Inflammatory macrophage (primary cell): ENCODE measurements around the gene TGFB2.

Source experiments
- DNase-seq, 2 donors: peaks; one replicate each; pipeline ENCODE4 v3.0.0-alpha.2; 2020 to 2022

Gene TGFB2

DNA sequence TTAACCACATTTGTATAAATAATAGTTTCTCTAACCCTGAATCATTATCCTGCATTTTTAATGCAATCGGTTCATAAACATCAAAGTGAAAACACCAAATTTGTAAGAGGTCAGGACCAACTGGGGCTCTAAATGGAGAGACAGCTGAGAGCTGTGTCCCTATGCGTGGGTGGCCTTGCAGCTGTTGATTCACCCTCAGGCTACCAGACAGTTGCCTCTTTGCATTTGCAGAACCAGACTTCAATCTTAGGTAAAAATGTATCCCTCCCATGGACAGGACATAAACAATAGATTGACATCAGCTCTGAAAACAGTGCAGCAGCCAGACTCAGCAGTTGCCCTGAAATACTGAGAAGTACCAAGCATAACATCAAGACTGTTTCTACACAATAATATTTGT is 8.8 kb upstream of the TGFB2 start:
- peak in 1 of 2 donors; percentile 47 for DNase-seq

DNA sequence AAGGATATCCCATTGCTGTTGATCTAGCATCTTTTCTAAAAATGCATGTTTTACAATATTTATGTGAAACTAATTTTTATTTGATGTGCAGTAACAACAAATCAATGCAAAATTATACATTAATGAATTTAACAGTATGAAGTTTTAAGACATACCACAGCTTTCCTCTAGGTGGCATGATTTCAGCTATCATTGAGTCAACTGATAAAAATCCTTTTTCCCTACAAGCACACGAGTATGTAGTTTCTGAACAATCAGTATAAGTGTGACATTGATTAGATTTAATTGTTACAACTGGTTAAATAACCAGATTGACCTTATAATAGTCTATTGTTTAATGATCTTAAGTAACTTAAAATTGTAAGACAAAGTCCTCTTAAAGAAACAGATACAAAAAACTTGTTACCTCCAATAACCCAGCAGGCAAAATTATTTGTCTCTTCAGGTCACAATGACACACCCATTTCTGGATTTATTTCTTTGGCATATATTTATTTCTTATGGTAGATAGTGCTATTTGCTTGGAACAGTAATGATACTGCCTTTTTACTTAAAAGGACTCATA is 5.8 kb upstream of the TGFB2 start:
- DNase-seq: peak; percentile 27 to 40

DNA sequence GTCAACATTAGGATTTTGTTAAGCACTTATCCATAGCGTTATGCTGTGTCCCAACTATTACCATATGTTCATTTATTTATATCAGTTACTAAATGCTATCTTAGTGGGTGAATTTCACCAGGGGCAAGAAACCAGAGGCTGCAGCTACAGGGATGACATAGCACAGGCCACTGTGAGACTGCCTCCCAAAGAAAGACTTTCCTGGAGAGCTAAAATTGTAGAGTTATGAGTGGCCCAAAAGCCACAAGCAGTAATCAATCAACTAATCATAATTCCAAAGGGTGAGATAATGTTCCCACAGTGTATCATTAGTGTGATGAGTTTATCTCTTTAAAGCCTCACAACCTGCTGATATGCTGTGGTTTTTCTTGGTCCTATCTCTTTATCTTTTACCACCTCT is 3.8 kb upstream of the TGFB2 start:
- no peak for DNase-seq

DNA sequence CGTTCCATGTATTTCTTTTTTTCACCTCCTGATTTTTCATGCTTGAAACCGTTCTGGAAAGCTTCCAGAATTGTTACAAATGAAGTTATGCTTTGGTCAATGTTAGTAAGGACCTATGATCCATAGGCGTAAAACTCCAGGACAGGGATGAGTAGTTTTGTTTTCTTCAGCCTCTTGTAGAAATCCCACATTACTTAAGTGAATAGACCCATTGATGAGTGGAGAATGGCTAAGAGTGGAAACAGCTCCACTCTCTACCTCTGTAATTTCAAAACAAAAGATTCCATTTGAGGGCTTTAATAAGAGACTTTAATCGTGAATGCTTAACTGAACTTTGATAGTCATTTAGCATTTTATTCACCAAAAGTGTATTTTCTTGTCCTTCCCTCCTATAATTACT is 3.0 kb upstream of the TGFB2 start:
- DNase-seq: no peak

DNA sequence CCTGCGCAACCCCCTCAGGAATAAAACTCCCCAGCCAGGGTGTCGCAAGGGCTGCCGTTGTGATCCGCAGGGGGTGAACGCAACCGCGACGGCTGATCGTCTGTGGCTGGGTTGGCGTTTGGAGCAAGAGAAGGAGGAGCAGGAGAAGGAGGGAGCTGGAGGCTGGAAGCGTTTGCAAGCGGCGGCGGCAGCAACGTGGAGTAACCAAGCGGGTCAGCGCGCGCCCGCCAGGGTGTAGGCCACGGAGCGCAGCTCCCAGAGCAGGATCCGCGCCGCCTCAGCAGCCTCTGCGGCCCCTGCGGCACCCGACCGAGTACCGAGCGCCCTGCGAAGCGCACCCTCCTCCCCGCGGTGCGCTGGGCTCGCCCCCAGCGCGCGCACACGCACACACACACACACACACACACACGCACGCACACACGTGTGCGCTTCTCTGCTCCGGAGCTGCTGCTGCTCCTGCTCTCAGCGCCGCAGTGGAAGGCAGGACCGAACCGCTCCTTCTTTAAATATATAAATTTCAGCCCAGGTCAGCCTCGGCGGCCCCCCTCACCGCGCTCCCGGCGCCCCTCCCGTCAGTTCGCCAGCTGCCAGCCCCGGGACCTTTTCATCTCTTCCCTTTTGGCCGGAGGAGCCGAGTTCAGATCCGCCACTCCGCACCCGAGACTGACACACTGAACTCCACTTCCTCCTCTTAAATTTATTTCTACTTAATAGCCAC is 696 bp downstream of the TGFB2 start:
- DNase-seq: peak in 1 of 2 donors; percentile 31

DNA sequence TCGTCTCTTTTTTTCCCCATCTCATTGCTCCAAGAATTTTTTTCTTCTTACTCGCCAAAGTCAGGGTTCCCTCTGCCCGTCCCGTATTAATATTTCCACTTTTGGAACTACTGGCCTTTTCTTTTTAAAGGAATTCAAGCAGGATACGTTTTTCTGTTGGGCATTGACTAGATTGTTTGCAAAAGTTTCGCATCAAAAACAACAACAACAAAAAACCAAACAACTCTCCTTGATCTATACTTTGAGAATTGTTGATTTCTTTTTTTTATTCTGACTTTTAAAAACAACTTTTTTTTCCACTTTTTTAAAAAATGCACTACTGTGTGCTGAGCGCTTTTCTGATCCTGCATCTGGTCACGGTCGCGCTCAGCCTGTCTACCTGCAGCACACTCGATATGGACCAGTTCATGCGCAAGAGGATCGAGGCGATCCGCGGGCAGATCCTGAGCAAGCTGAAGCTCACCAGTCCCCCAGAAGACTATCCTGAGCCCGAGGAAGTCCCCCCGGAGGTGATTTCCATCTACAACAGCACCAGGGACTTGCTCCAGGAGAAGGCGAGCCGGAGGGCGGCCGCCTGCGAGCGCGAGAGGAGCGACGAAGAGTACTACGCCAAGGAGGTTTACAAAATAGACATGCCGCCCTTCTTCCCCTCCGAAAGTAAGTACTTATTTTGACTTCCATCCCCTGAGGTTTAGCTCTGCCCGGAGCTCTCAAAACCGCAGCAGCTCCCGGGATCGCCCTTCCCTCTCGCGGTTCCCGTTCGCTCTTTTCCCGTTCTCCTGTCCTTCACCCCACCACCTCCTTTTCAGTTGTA is 1.5 kb downstream of the TGFB2 start:
- DNase-seq: peak in 1 of 2 donors; percentile 15

DNA sequence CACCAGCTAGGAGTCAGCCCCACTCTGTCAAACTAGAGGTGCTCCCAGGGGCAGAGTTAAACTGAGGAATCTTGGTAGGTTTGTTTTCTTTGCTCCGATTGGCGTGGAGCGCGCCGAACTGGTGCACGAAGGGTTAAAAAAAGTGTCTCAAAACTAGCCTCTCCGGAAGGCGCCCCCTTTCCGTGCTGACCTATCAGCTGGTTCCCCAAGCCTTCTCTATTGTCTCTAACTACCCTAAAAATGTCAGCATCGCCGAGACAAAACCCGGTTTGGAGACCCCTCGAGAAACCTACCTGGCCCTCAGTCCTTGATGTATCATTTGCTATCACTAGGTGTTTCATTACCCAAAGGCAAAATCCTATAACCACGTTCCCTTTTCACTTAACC is 2.2 kb downstream of the TGFB2 start:
- no peak for DNase-seq

DNA sequence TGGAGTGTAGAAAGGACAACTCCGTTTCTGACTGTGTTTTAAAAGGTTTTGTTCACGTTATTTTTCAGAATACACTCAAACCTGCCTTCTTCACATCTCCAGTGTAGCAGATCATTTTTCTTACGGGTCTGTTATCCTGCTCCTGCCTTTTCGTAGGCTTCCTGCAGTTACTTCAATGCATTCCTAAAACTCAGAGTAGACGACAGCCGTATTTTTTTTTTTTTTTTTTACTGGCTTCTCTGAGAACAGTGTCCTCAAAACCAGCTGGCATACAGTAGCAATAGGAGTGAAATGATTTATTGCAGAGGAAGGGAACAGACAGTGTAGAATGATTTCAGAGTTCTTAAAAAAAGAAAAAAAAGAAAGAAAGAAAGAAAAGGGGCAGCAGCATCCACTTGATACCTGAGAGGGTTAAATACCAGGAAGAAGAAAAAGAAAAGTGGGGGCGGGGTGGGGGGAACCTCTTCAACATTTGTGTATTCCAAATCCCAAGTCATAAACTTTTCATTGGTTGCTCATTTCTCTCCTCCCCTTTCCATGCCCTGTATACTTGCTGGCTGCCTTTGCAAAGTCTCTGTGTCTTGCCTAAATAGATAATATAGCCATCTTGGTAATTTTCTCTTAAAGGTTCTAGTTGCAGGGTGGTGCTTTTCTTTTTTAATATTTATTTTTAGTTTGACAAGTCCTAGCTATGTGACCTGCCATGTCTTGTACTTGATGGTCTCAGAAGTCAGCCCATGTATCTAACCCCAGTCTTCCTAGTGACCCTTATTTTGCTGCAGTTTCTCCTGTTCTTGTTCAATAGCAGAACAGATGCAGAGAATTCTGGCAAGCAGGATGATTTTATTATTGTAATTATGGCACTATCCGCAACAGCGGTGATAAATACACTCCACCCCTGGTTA is 2.8 kb downstream of the TGFB2 start:
- DNase-seq: no peak

DNA sequence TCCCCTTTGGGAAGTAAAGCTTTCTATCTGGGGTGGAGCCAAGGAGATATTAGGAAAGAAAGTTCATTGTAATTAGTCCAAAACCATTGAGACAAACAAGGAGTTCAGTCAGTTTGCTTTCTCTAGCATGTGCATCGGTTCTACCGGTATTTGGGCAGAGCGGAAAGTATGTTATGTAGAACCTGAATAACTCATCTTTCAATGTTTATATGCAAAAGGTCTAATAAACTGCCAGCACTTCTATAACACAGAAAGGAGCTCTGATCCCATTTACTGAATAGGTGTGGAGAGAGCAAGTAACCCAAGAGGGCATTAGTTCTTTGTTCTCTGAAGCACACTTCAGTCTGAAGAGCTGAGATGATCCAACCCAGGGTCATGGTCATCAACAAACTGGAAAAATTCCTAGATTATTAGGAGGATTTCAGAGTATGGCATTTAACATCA is 3.5 kb downstream of the TGFB2 start:
- no peak for DNase-seq

DNA sequence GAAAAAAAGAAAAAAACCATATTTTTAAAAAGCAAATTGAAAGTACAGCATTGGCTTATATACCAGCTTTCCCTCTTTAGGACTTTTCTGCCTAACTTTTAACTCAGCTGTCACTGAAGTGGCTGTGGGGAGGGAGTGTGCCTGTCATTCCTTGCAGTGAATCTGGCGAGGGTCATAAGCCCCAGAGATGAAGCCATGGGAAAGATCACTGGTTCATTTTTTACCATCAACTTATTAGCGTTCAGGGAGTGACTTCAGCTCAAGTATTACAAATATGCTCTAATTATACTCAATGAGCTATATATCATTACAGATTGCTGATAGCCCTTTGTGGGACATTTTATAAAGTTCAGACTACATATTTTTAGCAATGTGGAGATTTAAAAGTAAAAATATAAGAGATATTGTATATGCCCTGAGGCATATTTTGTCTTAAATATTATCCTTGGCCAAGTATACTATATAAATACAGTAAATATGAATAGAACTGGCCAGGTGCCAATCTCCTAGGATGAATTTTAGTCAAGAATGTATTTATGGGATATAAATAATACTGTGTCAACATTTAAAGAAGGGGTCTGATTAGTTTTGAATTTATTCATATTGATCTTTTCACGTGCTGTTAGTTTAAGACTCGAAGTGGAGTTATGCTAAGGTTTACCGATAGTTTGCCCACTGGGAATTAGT is 4.4 kb downstream of the TGFB2 start:
- DNase-seq: no peak

DNA sequence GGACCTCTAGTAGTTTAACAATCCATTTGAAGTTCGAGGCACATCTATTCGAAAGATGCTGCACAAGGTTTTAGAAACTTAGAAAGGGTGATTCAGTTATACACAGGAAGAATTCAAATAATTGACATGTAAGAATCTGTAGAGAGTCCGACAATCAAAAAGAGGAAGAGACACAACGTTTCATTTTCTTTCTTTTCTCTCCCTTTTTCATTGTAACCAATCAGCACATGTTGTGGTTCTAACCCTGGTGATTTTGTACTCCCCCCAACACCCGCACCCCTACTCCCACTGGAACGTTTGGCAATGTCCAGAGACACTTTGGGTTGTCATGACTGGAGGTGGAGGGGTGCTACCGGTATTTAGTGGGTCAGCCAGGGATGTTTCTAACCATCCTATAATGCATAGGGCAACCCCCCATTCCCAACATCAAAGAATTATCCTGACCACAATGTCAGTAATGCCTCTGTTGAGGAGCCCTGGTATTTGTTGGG is 4.9 kb downstream of the TGFB2 start:
- no peak for DNase-seq

DNA sequence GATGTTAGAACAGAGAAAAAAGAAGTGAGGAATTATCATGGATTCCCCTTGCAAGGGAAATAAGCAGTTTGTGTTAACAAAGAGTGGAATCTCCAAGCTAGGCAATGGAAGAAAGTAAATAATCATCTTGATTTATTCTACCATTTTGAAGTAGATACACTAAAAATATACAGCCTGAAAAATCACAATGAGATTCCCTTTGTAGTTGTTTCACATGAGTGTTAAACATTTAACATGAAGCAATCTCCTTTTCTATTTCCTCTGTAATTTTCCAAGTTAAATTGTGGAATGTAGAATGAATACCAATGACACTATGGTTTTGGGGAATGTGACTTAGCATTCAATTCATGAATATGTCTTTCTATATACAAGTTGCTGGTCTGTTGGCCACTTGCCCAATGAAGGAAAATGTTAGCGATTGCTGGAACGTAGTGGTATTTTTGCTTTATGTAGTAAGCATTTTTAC is 5.7 kb downstream of the TGFB2 start:
- no peak for DNase-seq

DNA sequence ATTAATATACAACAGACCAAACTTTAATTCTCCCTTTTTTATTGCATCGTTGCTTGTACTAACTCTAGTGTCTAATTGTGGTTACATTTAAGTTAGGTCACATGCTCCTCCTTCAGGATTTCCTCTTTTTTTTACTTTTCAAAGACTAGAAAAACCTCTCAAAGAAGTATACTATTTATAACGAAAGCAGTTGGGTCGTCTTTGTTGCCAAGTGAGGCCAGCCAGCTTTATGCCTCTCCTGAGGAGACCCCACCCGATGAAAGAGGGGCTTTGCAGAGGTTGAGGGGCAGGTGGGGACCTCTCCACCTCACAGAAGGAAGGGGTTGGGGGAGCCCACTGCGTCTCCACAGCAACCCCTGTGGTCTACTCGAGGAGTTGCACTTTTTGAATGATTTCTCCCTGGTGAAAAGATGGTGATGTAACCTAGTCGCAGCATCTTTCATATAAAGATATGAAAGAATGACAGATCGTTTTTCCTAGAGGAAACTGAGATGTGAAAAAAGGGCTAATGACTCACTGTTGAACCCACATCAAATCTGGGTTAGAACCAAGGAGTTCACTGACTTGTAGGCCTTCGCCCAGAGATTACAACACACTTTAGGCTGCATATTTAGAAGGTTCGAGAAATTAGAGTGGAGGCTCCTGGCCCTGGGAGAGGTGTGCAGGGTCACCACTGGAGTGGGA is 6.4 kb downstream of the TGFB2 start:
- peak; percentile 50 to 62 for DNase-seq

DNA sequence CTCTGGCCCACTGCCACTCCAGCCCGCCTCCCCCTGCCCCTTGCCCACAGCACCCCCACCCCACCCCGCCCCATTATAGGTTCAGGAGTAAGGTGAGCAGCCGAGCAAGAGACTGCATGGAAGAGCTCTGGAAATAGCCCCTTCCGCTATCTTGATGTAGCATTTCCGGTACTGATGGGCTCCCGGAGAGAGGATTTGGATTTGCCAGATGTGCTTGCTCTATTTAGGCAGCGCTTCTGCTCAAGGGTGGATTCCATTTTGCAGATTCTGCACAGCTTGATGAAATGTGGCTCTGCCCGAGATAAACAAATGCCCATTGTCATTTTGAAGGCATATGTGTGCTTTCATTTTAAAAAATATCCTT is 6.9 kb downstream of the TGFB2 start:
- no peak for DNase-seq

DNA sequence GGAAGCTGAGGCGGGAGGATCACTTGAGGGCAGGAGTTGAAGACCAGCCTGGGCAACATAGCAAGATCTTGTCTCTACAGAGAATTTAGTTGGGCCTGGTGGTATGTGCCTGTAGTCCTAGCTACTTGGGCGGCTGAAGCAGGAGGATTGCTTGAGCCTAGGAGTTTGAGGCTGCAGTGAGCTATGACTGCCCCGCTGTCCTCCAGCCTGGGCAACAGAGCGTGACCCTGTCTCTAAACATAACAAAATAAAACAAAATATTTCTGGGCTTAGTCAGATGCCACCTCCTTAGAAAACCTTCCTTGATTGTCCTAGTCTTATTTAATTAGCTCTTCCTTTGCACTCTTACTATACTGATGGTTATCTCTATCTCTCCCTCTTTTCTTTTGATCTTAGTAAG is 8.5 kb downstream of the TGFB2 start:
- no peak for DNase-seq

DNA sequence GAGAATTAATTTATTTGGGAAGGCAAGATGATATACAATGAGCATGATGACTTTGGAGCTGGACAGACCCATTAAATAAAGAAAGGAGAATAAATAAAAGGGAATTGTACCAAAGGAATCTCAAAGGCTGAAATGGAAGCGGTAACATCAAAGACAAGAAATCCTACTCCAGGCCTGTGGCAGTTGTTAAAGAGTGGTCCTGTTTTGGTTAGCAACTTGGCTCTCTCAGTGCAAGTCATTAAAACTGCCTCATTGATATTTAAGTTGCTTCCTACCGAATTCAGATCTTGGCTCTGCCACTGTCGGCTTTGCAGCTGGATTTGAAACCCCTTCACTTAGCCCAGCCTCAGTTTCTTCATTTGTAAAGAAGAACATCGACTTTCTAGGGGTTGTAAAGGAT is 10.1 kb downstream of the TGFB2 start:
- no peak for DNase-seq

DNA sequence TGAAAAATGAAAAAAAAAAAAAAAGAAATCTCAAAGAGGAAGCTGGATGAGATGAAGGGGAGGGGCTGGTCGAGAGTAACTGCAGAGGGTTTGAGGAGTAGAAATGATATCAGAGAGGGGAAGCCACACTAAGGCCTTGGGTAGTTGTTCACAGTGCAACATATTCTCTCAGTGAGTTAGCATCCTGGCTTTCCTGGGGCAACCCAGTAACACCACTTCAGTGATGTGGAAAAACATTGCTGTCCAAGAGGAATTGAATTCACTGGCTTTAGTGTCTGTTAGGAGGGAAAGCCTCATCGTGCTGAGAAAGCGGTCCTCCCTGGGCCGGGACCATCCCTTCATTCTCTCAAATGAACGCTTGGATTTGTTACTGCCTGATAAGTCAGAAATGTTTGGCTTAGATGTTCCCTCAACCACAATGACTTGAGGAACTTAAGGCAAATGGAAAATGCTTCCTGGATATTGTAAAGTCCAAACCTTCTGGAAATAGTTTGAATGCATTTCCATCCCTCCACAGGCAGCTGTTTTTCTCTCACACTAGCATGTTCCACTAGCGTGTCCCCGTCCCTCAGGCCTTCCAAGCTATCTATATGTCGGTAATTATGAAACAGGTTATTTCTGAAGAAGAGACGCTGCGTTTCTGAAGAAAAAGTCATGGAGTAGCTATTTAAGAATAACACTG is 12.2 kb downstream of the TGFB2 start:
- no peak for DNase-seq

DNA sequence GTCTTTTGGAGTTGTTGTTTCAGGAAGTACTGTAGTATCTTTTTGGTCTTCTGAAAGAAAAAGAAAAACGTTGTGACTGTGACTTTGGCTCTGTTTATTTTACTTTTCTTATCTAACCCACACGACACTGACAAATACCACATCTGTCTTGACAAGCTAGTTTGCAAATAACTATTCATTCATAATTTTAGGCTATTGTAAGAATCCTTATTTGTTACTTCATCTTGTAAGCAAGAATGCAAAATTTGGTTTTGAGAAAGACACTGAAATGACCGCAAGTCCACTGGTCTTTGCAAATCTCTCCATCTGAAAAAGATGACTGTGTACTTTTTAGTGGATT is 12.7 kb downstream of the TGFB2 start:
- DNase-seq: no peak

DNA sequence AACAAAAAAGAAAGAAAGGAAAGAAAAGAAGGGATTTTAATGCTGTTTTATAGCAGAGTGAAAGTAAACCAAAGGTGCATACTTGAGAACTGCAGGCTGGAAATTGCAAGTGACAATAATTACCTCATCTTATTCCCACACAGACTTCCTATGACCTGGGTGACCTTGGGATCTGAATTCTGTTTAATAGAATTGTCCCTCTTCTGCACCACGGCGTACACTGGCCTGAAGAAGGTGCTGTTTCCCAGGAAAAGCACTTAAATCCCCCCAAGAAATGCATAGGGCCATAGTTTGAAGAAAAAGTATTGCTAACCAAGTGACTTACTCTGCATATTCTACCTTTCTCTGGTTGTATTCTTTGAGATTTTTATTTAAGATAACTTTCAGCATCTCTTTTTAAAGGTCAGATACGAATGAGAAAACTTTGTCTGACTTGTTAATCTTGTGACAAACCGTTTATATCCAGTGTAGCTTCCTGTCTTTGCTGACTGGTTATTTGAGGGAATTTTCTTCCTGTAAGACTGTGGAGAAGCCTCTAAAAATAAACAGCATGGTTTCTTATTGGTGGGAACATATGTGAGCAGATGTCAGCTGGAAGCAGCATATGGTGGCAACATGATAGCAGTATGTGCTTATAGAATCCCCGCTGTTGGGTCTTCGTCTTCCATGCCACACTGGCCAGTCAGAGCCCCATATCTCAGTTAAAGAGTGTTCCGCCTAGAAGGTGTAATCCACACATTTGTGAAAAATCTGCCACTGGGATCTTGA is 16.3 kb downstream of the TGFB2 start:
- DNase-seq: peak in 1 of 2 donors; percentile 11
